ENCODE measurements around the gene TACR1.

The TACR1 gene

DNA sequence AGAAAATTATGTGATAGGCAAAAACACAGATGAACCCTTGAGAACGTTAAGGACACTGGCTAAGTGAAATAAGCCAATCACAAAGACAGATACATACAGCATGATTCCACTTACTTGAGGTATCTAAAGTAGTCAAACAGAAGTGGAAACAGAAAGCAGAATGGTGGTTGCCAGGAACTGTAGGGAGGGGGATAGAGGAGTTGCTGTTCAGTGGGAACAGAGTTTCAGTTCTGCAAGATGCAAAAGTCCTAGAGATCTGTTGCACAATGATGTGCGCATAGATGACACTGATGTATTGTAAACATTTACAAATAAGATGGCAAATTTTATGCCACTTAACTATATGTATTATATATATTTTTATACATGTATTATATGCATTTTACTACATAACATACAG lies 181.2 kb downstream of the TACR1 start:
- no peak for DNase-seq

GRCh38 chr2:75012080-75012479 lies 187.2 kb downstream of the TACR1 start:
- DNase-seq, result no peak

DNA sequence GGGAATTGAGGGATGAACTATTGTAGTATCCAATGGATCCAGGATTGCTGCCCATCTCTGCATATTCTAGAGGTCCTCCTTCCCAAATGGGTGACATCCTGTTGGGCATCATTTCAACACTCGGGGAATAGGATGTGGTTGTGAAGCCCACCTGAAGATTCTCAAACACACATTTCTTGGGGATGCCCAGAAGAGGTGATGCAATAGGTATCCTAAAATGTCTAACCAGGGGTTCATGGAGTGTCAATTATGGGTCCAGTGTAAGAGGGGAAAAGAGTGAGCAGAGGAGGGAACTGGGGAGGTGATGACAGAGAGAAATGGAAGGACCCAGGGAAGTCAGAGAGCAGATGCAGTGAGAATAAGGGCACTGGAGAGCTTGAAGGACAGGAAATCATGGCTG lies 188.7 kb downstream of the TACR1 start:
- DNase-seq, result no peak

GRCh38 chr2:75007819-75008218 lies 191.5 kb downstream of the TACR1 start:
- DNase-seq, result no peak

DNA sequence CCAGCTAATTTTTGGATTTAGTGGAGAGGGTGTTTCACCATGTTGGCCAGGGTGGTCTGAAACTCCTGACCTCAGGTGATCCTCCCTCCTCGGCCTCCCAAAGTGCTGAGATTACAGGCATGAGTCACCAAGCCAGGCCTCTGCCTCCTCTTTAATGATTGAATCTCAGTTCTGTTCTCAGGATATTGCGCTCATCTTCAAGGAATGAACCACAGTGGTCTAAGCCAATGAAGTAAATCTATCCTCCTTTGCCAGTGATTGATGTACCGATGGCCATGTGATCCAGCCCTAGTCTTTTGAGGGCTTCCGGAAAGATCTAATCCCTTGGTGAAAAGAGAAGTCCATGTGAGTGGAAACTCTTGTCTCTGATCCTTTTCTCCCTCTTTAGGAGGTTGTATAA lies 192.3 kb downstream of the TACR1 start:
- DNase-seq, result no peak

DNA sequence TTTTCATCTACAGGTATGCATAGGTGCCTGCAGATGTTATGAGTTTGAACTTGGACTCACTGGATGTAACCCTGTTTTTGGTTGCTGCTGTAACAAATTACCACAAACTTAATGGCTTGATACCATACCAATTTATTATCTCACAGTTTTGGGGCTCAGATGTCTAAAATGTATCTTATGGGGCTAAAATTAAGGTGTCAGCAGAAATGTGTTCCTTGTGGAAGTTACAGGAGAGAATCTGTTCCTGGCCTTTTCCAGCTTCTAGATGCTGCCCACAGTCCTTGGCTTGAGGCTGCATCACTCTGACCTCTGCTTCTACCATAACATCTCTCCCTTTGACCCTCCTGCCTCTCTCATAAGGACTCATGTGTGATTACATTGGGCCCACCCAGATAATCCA lies 193.3 kb downstream of the TACR1 start:
- no peak for DNase-seq

GRCh38 chr2:75003773-75004172 lies 195.5 kb downstream of the TACR1 start:
- DNase-seq, result no peak

DNA sequence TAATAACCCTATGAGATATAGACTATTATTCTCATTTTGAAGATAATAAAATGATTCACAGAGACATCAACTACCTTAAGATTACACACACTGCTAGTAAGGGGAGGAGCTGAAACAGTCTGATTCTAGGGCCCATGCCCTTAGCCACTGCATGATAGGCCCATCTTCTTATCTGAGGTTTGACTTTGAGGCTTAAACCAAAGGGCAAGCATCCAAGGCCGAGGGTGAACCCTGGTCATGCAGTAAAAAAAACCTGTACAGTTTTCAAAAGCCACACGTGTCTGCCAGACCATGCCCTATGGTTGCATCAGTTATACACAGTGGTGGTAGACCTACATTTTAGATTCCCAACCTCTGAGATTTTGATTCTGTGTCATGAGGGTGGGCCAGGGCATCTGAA lies 196.0 kb downstream of the TACR1 start:
- no peak for DNase-seq

DNA sequence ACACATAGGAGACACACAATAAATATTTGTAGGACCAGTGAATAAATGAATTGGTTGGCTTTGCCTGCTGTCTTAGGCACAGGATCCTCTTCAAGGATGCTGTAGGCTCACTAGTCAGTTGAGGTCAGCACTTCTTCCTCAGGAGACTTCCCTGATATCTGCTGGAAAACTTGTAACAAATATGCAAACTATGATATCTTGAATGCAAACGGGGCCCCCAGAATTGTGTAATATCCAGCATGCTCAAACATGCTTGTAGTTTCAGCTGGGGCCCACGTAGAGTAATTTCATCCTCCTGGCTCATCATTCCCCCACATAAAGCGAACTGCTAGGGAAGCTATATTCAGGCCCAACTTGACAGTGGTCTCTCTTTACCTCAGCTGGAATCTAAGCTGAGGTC lies 197.3 kb downstream of the TACR1 start:
- DNase-seq, result no peak

DNA sequence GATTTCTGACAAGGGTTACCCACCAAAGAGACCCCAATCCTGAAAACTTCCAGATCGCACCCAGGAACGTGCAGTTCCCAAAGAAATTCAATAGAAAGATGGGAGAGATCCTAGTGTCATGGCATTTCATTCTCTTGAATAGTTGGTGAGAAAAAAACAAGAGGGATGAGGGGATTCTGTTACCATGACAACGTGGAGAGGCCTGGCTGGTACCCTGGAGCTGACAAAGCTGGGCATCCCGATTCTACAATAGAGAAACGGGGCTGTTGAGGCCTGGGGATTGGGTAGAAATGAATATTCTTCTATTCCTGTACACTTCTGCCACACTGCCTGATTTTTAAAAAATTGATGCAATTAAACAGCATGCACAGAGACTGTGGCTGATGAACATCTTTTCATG lies 199.9 kb downstream of the TACR1 start:
- DNase-seq, result no peak
